H1 (cell line): ENCODE results near the gene PLA2G4A. TPM values are rescaled to one million over a fixed set of nuclear protein-coding genes. Genes with fewer than 3 reads are reported as not detected.

ENCODE experiments used
- CTCF ChIA-PET: fragments of 300-600 bp; sonication (Branson Sonifier 250); formaldehyde crosslinking; loops from one replicate; lab custom pipeline; 2021; ENCODE audit not compliant: partially characterized antibody; lab: Charles Lee
- POLR2A ChIA-PET: fragments of 300-600 bp; sonication (Branson Sonifier 250); formaldehyde crosslinking; loops from one replicate; lab custom pipeline; 2021; ENCODE audit warnings: inconsistent platforms; ENCODE audit not compliant: partially characterized antibody; lab: Charles Lee
- DNase-seq, 2 experiments: peaks; one replicate each; pipeline versions ENCODE4 v3.0.0 to v3.0.0-alpha.2; 2010 to 2022; ENCODE audit warnings: low spot score in 2 of 2, low read depth in 1 of 2, mixed read lengths in 1 of 2
- FAIRE-seq: peaks from 2 replicates; lab custom pipeline; 2011; peaks lifted over from hg19 to GRCh38; lab: Jason Lieb, UNC
- H2AFZ ChIP-seq: 2 replicates; pipeline ENCODE4 v1.8.1; 2012; ENCODE audit warnings: low read length, inconsistent platforms
- H2AK5ac ChIP-seq: 2 replicates; pipeline ENCODE4 v1.6.1; 2013; ENCODE audit warnings: low read depth, low read length
- H2BK120ac ChIP-seq: replicated peaks from 2 replicates; pipeline ENCODE3; 2013; ENCODE audit warnings: low read depth, low read length, inconsistent platforms
- H2BK12ac ChIP-seq: 2 replicates; pipeline ENCODE4 v1.6.1; 2013; ENCODE audit warnings: low read depth, low read length
- H2BK15ac ChIP-seq: 2 replicates; pipeline ENCODE4 v1.6.1; 2013; ENCODE audit warnings: low read length
- H2BK20ac ChIP-seq: 2 replicates; pipeline ENCODE4 v1.6.1; 2013; ENCODE audit warnings: low read length
- H2BK5ac ChIP-seq: 2 replicates; pipeline ENCODE4 v1.6.1; 2013; ENCODE audit warnings: low read depth, low read length
- H3K14ac ChIP-seq: 2 replicates; pipeline ENCODE4 v1.6.1; 2013; ENCODE audit warnings: inconsistent platforms; ENCODE audit not compliant: insufficient read length
- H3K18ac ChIP-seq: 2 replicates; pipeline ENCODE4 v1.6.1; 2013; ENCODE audit warnings: low read length; ENCODE audit errors: extremely low read depth
- H3K23ac ChIP-seq: 2 replicates; pipeline ENCODE4 v1.6.1; 2013; ENCODE audit warnings: inconsistent platforms; ENCODE audit not compliant: insufficient read length
- H3K23me2 ChIP-seq: 2 replicates; pipeline ENCODE4 v1.6.1; 2013; ENCODE audit warnings: low read depth, low read length
- H3K27ac ChIP-seq: 2 replicates; pipeline ENCODE4 v1.6.1; 2011; ENCODE audit warnings: low read depth, low read length, inconsistent platforms
- H3K27me3 ChIP-seq, 4 experiments: replicated peaks in 1 of 4; 1 replicate in 1 of 4; 2 replicates in 3 of 4; pipeline versions ENCODE4 v1.6.1 to v1.8.1; 2011 to 2013; ENCODE audit warnings: low read length in 3 of 4, mild to moderate bottlenecking in 3 of 4, inconsistent platforms in 2 of 4, mixed read lengths in 2 of 4, moderate library complexity in 1 of 4; ENCODE audit not compliant: control insufficient read depth in 3 of 4, insufficient read depth in 3 of 4; ENCODE audit errors: extremely low read depth in 1 of 4
- H3K36me3 ChIP-seq, 4 experiments: 2 replicates each; pipeline versions ENCODE4 v1.6.1 to v1.8.1; 2011 to 2013; ENCODE audit warnings: mild to moderate bottlenecking in 4 of 4, low read length in 3 of 4, moderate library complexity in 2 of 4, control low read depth in 1 of 4, inconsistent platforms in 1 of 4; ENCODE audit not compliant: insufficient read depth in 4 of 4, control insufficient read depth in 2 of 4
- H3K4ac ChIP-seq: replicated peaks from 2 replicates; pipeline ENCODE3; 2013; ENCODE audit warnings: low read length, low read depth, mixed read lengths, inconsistent platforms; ENCODE audit not compliant: insufficient read length
- H3K4me1 ChIP-seq, 4 experiments: replicated peaks in 1 of 4; 1 replicate in 1 of 4; 2 replicates in 3 of 4; pipeline versions ENCODE4 v1.6.1 to v1.8.1; 2011 to 2013; ENCODE audit warnings: low read length in 3 of 4, inconsistent platforms in 2 of 4, mixed read lengths in 1 of 4; ENCODE audit not compliant: insufficient read depth in 4 of 4, control insufficient read depth in 3 of 4
- H3K4me2 ChIP-seq, 2 experiments: 2 replicates each; pipeline versions ENCODE4 v1.6.1 to v1.8.1; 2011 to 2013; ENCODE audit warnings: low read depth in 2 of 2, low read length in 2 of 2, control low read depth in 1 of 2, inconsistent platforms in 1 of 2, mild to moderate bottlenecking in 1 of 2; ENCODE audit not compliant: insufficient read depth in 1 of 2
- H3K4me3 ChIP-seq, 4 experiments: fragments of 200-600, 300-600 bp in 1 of 4; sonication (generic), shearing (Covaris generic), sonication (Bioruptor Twin) in 1 of 4; 2 replicates each; pipeline versions ENCODE4 v1.5.1 to v1.8.1; 2011 to 2016; ENCODE audit warnings: low read length in 4 of 4, low read depth in 3 of 4, control low read depth in 2 of 4, inconsistent platforms in 2 of 4, mild to moderate bottlenecking in 2 of 4, mixed read lengths in 1 of 4, moderate library complexity in 1 of 4; ENCODE audit not compliant: insufficient read depth in 2 of 4; ENCODE audit errors: extremely low read depth in 1 of 4
- H3K56ac ChIP-seq: replicated peaks from 2 replicates; pipeline ENCODE3; 2013; ENCODE audit warnings: low read depth, mild to moderate bottlenecking, mixed read lengths, low read length, inconsistent platforms; ENCODE audit not compliant: insufficient read length
- H3K79me1 ChIP-seq: 2 replicates; pipeline ENCODE4 v1.6.1; 2013; ENCODE audit warnings: low read depth, low read length, control low read depth
- H3K79me2 ChIP-seq, 2 experiments: 2 replicates each; pipeline versions ENCODE4 v1.6.1 to v1.8.1; 2012 to 2013; ENCODE audit warnings: low read length in 2 of 2, mild to moderate bottlenecking in 2 of 2, inconsistent platforms in 1 of 2; ENCODE audit not compliant: insufficient read depth in 2 of 2, control insufficient read depth in 1 of 2
- H3K9ac ChIP-seq, 4 experiments: replicated peaks in 1 of 4; 1 replicate in 1 of 4; 2 replicates in 3 of 4; pipeline versions ENCODE4 v1.6.1 to v1.8.1; 2011 to 2013; ENCODE audit warnings: low read depth in 3 of 4, low read length in 3 of 4, control low read depth in 2 of 4, mild to moderate bottlenecking in 2 of 4, moderate library complexity in 2 of 4, inconsistent platforms in 1 of 4; ENCODE audit errors: extremely low read depth in 1 of 4
- H3K9me3 ChIP-seq, 2 experiments: 2 replicates each; pipeline versions ENCODE4 v1.6.1 to v1.8.1; 2012 to 2013; ENCODE audit warnings: mild to moderate bottlenecking in 2 of 2, moderate library complexity in 2 of 2, control low read depth in 1 of 2, inconsistent platforms in 1 of 2, low read depth in 1 of 2, low read length in 1 of 2, mixed read lengths in 1 of 2; ENCODE audit not compliant: insufficient read depth in 2 of 2
- H4K20me1 ChIP-seq, 2 experiments: replicated peaks in 1 of 2; 2 replicates each; pipeline versions ENCODE3 to v1.8.1; 2011 to 2013; ENCODE audit warnings: inconsistent platforms in 2 of 2, low read length in 2 of 2, mild to moderate bottlenecking in 1 of 2; ENCODE audit not compliant: insufficient read depth in 2 of 2, control insufficient read depth in 1 of 2
- H4K5ac ChIP-seq: 2 replicates; pipeline ENCODE4 v1.6.1; 2013; ENCODE audit warnings: low read length, low read depth, mixed read lengths, inconsistent platforms; ENCODE audit not compliant: insufficient read length
- H4K8ac ChIP-seq: 2 replicates; pipeline ENCODE4 v1.8.0; 2013; ENCODE audit warnings: mild to moderate bottlenecking, moderate library complexity, low read length, inconsistent platforms; ENCODE audit not compliant: insufficient read depth; ENCODE audit errors: extremely low read depth
- H4K91ac ChIP-seq: replicated peaks from 2 replicates; pipeline ENCODE3; 2013; ENCODE audit warnings: low read length, mixed read lengths, inconsistent platforms; ENCODE audit not compliant: insufficient read length
- RAD21 ChIP-seq, 2 experiments: IDR thresholded peaks in 1 of 2; conservative IDR thresholded peaks in 1 of 2; 2 replicates each; pipeline ENCODE4 v1.6.1; 2011; ENCODE audit warnings: low read depth in 2 of 2, low read length in 2 of 2, improper control_type of control experiment in 1 of 2, inconsistent platforms in 1 of 2, mild to moderate bottlenecking in 1 of 2, moderate library complexity in 1 of 2
- RNF2 ChIP-seq: fragments of 200-900, 300-1000 bp; sonication (generic); IDR thresholded peaks from 2 replicates; pipeline ENCODE4 v1.7.1; 2016; ENCODE audit warnings: borderline replicate concordance, low read depth, mild to moderate bottlenecking, antibody characterized with exemption, low read length; ENCODE audit not compliant: poor library complexity, severe bottlenecking; ENCODE audit errors: missing control alignments
- SIN3A ChIP-seq, 2 experiments: IDR thresholded peaks in 1 of 2; conservative IDR thresholded peaks in 1 of 2; 2 replicates each; pipeline ENCODE4 v1.6.1; 2011 to 2012; ENCODE audit warnings: low read length in 2 of 2, improper control_type of control experiment in 1 of 2, low read depth in 1 of 2, mild to moderate bottlenecking in 1 of 2
- YY1 ChIP-seq: IDR thresholded peaks from 2 replicates; pipeline ENCODE4 v1.6.1; 2011; ENCODE audit warnings: low read depth, mild to moderate bottlenecking, low read length
- WGBS, 2 experiments: shearing (Covaris generic) in 1 of 2; methylation state at CpG; one replicate each; pipeline versions ENCODE4 v1.1.6 to v1.1.7; 2013 to 2015; ENCODE audit warnings: low lambda C conversion rate in 2 of 2, mixed read lengths in 2 of 2, inconsistent platforms in 1 of 2, low coverage in 1 of 2, missing lambda C conversion rate in 1 of 2; ENCODE audit not compliant: insufficient replicate concordance in 2 of 2, insufficient coverage in 1 of 2, insufficient read length in 1 of 2; ENCODE audit errors: extremely low coverage in 1 of 2, missing lambda C conversion rate in 1 of 2; 5-methylcytosine and 5-hydroxymethylcytosine counted together
- polyA plus RNA-seq, 7 experiments: library from polyadenylated mRNA; depleted of rRNA in 3 of 7; stranded (reverse) in 5 of 7; unstranded in 2 of 7; fragments of >200 nt in 5 of 7; fragments of 200-250 nt in 2 of 7; gene quantifications; 1 replicate in 5 of 7; 2 replicates in 1 of 7; 4 replicates in 1 of 7; pipeline versions ENCODE4 v1.2.1 to v1.2.3, GENCODE V29; 2011 to 2013; ENCODE audit warnings: missing spikeins in 2 of 7, mixed read lengths in 2 of 7
- total RNA-seq: library from RNA; stranded (reverse); fragmentation: NEBNext Ultra II Directional; extraction: Animal tissue kit (Norgen Biotek cat#: 25700); gene quantifications from 2 replicates; pipeline ENCODE4 v1.2.1, GENCODE V29; 2021

Gene PLA2G4A
- total and polyA plus RNA-seq, 2 of the 8 experiments (the other 6 are each of a cell fraction or from before 2014, with no cell fraction given): 0.63 to 1.4 TPM

GRCh38 chr1:186903374-186904136 lies 74.8 kb downstream of the PLA2G4A start:
- no peak overlapping the region for H2BK5ac ChIP-seq
- H3K4me1 ChIP-seq: no peaks in the 10 kb centered on the region
- no peak overlapping the region for H3K4me2 ChIP-seq
- CTCF ChIA-PET: interaction anchor here (0.7 to 1.6 kb wide), 4 partner anchors 10 to 16 kb away, joined by 3 to 7 read pairs (median 4); no protein-coding TSS in a partner anchor
- no peak overlapping the region for H3K4ac ChIP-seq
- no peak overlapping the region for H3K9ac ChIP-seq
- TF ChIP-seq SIN3A (conservative IDR thresholded peaks at IDR 0.05 in 1 of 2, IDR thresholded peaks at IDR 0.05 in 1 of 2; ENCODE audit: low read depth in 1 of 2, low read length in 2 of 2): no peak
- TF ChIP-seq RNF2: no peak
- TF ChIP-seq RAD21 (IDR thresholded peaks at IDR 0.05 in 1 of 2, conservative IDR thresholded peaks at IDR 0.05 in 1 of 2; ENCODE audit: low read depth in 2 of 2, low read length in 2 of 2): no peak
- TF ChIP-seq YY1: no peak
- TF ChIP-seq, all 59 proteins: peak for 0
- no peak overlapping the region for H2BK120ac ChIP-seq
- no peaks in the 10 kb centered on the region for H4K20me1 ChIP-seq
- WGBS, 2 experiments: 85% methylated on average over 7 of the region's 7 CpGs; no CpG with 5 or more reads in 1 of the 2 experiments
- H3K23me2 ChIP-seq: no peaks in the 10 kb centered on the region
- no peaks in the 10 kb centered on the region for H3K79me1 ChIP-seq
- H2BK20ac ChIP-seq: no peak overlapping the region
- H3K4me3 ChIP-seq: no peak overlapping the region
- H3K36me3 ChIP-seq: no peaks in the 10 kb centered on the region
- H3K23ac ChIP-seq: no peak overlapping the region
- H4K8ac ChIP-seq: no peak overlapping the region
- no peak overlapping the region for H2BK15ac ChIP-seq
- no peak overlapping the region for H3K56ac ChIP-seq
- H2BK12ac ChIP-seq: no peak overlapping the region
- DNase-seq (no peak), FAIRE-seq (no peak)
- no peak overlapping the region for H4K91ac ChIP-seq
- no peak overlapping the region for H2AK5ac ChIP-seq
- POLR2A ChIA-PET: no interaction called here
- H3K27ac ChIP-seq: no peak overlapping the region
- H3K27me3 ChIP-seq: no peaks in the 10 kb centered on the region
- no peaks in the 10 kb centered on the region for H3K79me2 ChIP-seq
- H4K5ac ChIP-seq: no peak overlapping the region
- H3K9me3 ChIP-seq: no peaks in the 10 kb centered on the region
- no peak overlapping the region for H3K18ac ChIP-seq
- H2AFZ ChIP-seq: no peak overlapping the region
- H3K14ac ChIP-seq: no peak overlapping the region
